GM12878 (cell line): Measurements from ENCODE around the gene FAM193A. TPM values are rescaled to one million over a fixed set of nuclear protein-coding genes. Genes with fewer than 3 reads are reported as not detected.

ENCODE experiments used
- BRCA1 ChIP-seq: IDR thresholded peaks from 2 replicates; pipeline ENCODE4 v1.6.1; 2011; ENCODE audit warnings: low read depth, low read length, improper control_type of control experiment
- CHD1 ChIP-seq: IDR thresholded peaks from 2 replicates; pipeline ENCODE4 v1.6.1; 2012; ENCODE audit warnings: low read depth, low read length, improper control_type of control experiment
- CREM ChIP-seq: IDR thresholded peaks from 2 replicates; pipeline ENCODE4 v1.6.1; 2014; ENCODE audit warnings: antibody characterized with exemption, low read depth
- CTCF ChIP-seq, 3 experiments: IDR thresholded peaks in 2 of 3; conservative IDR thresholded peaks in 1 of 3; 2 replicates each; pipeline ENCODE4 v1.5.1; 2011; ENCODE audit warnings: low read depth in 3 of 3, low read length in 3 of 3, mild to moderate bottlenecking in 3 of 3, control low read depth in 2 of 3, moderate library complexity in 2 of 3, inconsistent platforms in 1 of 3, mixed read lengths in 1 of 3; ENCODE audit not compliant: control insufficient read depth in 2 of 3, insufficient read depth in 1 of 3; ENCODE audit errors: extremely low read depth in 1 of 3
- DPF2 ChIP-seq: fragments of 450-650 bp; IDR thresholded peaks from 2 replicates; pipeline ENCODE4 v1.6.1; 2017; ENCODE audit warnings: mild to moderate bottlenecking
- E4F1 ChIP-seq: fragments of 450-650 bp; IDR thresholded peaks from 2 replicates; pipeline ENCODE4 v1.6.1; 2018; ENCODE audit warnings: borderline replicate concordance, mild to moderate bottlenecking; ENCODE audit not compliant: partially characterized antibody
- EGR1 ChIP-seq, 2 experiments: IDR thresholded peaks; 1 replicate in 1 of 2; 2 replicates in 1 of 2; pipeline ENCODE4 v1.6.1; 2011 to 2012; ENCODE audit warnings: low read depth in 2 of 2, low read length in 2 of 2, borderline replicate concordance in 1 of 2, mild to moderate bottlenecking in 1 of 2, moderate library complexity in 1 of 2
- EZH2 ChIP-seq: IDR thresholded peaks from 2 replicates; pipeline ENCODE4 v1.6.1; 2012; ENCODE audit warnings: low read depth, mild to moderate bottlenecking, control low read depth, inconsistent platforms, low read length, borderline replicate concordance; ENCODE audit not compliant: control insufficient read depth
- GABPA ChIP-seq: IDR thresholded peaks from 2 replicates; pipeline ENCODE4 v1.6.1; 2014; ENCODE audit warnings: antibody characterized with exemption, low read depth, mild to moderate bottlenecking, inconsistent platforms
- HDGF ChIP-seq: fragments of 450-650 bp; IDR thresholded peaks from 2 replicates; pipeline ENCODE4 v1.6.1; 2016; ENCODE audit warnings: antibody characterized with exemption
- IKZF2 ChIP-seq, 2 experiments: fragments of 450-650 bp; IDR thresholded peaks; 2 replicates each; pipeline ENCODE4 v1.6.1; 2017; ENCODE audit warnings: mild to moderate bottlenecking in 2 of 2, moderate library complexity in 2 of 2
- IRF4 ChIP-seq: IDR thresholded peaks from 2 replicates; pipeline ENCODE4 v1.6.1; 2011; ENCODE audit warnings: low read depth, low read length
- KAT2A ChIP-seq: conservative IDR thresholded peaks from 2 replicates; pipeline ENCODE4 v1.6.1; 2011; ENCODE audit warnings: low read depth, low read length; ENCODE audit not compliant: control insufficient read depth
- NR2C2 ChIP-seq: IDR thresholded peaks from 2 replicates; pipeline ENCODE4 v1.6.1; 2011; ENCODE audit warnings: borderline replicate concordance, low read depth; ENCODE audit not compliant: control insufficient read depth, insufficient read length
- POLR2AphosphoS5 ChIP-seq: IDR thresholded peaks from 2 replicates; pipeline ENCODE4 v1.6.1; 2011; ENCODE audit warnings: mild to moderate bottlenecking, low read length, inconsistent platforms
- RUNX3 ChIP-seq: IDR thresholded peaks from 2 replicates; pipeline ENCODE4 v1.6.1; 2012; ENCODE audit warnings: low read length, inconsistent platforms
- STAT3 ChIP-seq: IDR thresholded peaks from 2 replicates; pipeline ENCODE4 v1.6.1; 2011; ENCODE audit warnings: low read depth, low read length, improper control_type of control experiment
- TBL1XR1 ChIP-seq: IDR thresholded peaks from 2 replicates; pipeline ENCODE4 v1.6.1; 2012; ENCODE audit warnings: low read depth, low read length, improper control_type of control experiment
- YBX1 ChIP-seq: fragments of 450-650 bp; IDR thresholded peaks from 2 replicates; pipeline ENCODE4 v1.6.1; 2016; ENCODE audit warnings: antibody characterized with exemption
- YY1 ChIP-seq: IDR thresholded peaks from 2 replicates; pipeline ENCODE4 v1.6.1; 2011; ENCODE audit warnings: low read depth, mild to moderate bottlenecking, low read length
- ZNF24 ChIP-seq: fragments of 450-650 bp; IDR thresholded peaks from 2 replicates; pipeline ENCODE4 v1.6.1; 2017; ENCODE audit warnings: antibody characterized with exemption, mild to moderate bottlenecking
- ZNF274 ChIP-seq: IDR thresholded peaks from one replicate; pipeline ENCODE4 v1.8.0; 2011; ENCODE audit not compliant: insufficient read length, insufficient read depth
- polyA plus RNA-seq, 11 experiments: library from polyadenylated mRNA; depleted of rRNA in 4 of 11; unstranded in 6 of 11; stranded (reverse) in 5 of 11; fragments of >200 nt; fragmentation: Nextera tagmentation in 4 of 11; fragmentation: Illumina TruSeq in 1 of 11; extraction: Ambion mirVana in 4 of 11; extraction: Trizol in 1 of 11; gene quantifications; 1 replicate in 1 of 11; 2 replicates in 10 of 11; pipeline versions ENCODE4 v1.2.1 to v1.2.3, GENCODE V29; 2011 to 2016; ENCODE audit warnings: inconsistent platforms in 2 of 11, missing spikeins in 2 of 11, low read depth in 1 of 11
- total RNA-seq, 4 experiments: library from RNA; depleted of rRNA in 3 of 4; stranded (reverse); fragments of >200 nt in 3 of 4; fragmentation: Illumina TruSeq in 1 of 4; extraction: Trizol in 1 of 4; gene quantifications; 2 replicates each; pipeline versions ENCODE4 v1.2.1 to v1.2.3, GENCODE V29; 2013 to 2021
- TF ChIP-seq, protein P1 (sequence below): fragments of 450-650 bp; IDR thresholded peaks from 2 replicates; pipeline ENCODE4 v1.6.1; 2017; ENCODE audit warnings: mild to moderate bottlenecking, low read depth, inconsistent platforms; ENCODE audit not compliant: poor library complexity, severe bottlenecking

Gene FAM193A
- total and polyA plus RNA-seq, 10 of the 15 experiments (the other 5 are each of a cell fraction or from before 2014, with no cell fraction given) = 0.52 to 23.3 (median 7.4) TPM

DNA sequence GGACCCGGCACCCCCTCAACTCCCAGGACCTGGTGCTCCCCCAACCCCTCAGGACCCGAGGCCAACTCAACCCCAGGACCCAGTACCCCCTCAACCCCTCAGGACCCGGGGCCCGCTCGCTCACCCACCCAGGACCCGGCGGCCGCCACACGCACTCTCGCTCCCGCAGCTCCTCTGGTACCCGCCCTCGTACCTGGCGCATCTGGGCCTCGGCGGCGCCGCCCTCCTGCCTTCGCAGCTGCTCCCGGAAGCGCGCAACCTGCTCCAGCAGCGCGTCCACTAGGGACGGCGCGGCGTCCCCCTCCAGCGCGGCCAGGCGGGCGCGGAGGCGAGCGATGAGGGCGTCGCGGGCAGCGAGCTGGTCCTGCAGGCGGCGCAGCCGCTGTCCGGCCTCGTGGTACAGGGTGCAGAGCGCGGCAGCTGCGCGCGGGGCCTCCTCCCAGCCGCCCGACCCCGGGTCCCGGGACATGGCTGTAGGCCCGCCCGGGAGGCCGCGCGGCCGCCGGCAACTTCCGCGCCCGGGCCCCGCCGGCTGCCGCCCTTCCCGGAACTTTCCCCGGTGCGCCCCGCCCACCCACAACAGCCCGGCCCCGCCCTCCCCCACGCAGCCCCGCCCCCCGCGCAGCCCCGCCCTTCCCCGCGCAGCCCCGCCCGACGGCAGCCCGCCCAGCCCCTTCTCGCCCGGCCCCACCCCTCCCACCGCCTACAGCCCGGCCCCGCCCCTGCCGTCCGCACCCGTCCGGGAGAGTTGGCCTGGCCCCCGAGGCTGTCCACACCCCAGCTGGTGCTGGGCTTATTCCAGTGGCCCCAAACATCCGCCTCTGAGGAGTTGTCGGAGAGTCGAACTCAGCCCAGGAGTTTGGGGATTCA is 219.6 kb downstream of the FAM193A start, which contains the start of gene TNIP2 (continued):
- no peak for TF ChIP-seq E4F1
- TF ChIP-seq RUNX3 = no peak
- no peak for TF ChIP-seq CHD1
- no peak for TF ChIP-seq IRF4
- TF ChIP-seq GABPA = no peak
- peak; percentile 66; the same call in 1 of the 2 replicates for TF ChIP-seq POLR2AphosphoS5
- no peak for TF ChIP-seq IKZF2 (IDR thresholded peaks at IDR 0.05)
- TF ChIP-seq TBL1XR1 = no peak
- no peak for TF ChIP-seq ZNF274
- TF ChIP-seq NR2C2 = no peak
- TF ChIP-seq ZNF24 = 0 out of 2 replicates have a peak, but pooled peaks have one; percentile 23
- no peak for TF ChIP-seq YBX1
- no peak for TF ChIP-seq CREM
- TF ChIP-seq CTCF (IDR thresholded peaks at IDR 0.05 in 2 of 3, conservative IDR thresholded peaks at IDR 0.05 in 1 of 3; ENCODE audit: control insufficient read depth in 2 of 3, extremely low read depth in 1 of 3, insufficient read depth in 1 of 3, low read depth in 3 of 3, low read length in 3 of 3) = 0 out of 6 replicates have a peak, but pooled peaks of 2 of the 3 experiments have one; percentile 7 to 8
- no peak for TF ChIP-seq KAT2A
- TF ChIP-seq, protein P1, sequence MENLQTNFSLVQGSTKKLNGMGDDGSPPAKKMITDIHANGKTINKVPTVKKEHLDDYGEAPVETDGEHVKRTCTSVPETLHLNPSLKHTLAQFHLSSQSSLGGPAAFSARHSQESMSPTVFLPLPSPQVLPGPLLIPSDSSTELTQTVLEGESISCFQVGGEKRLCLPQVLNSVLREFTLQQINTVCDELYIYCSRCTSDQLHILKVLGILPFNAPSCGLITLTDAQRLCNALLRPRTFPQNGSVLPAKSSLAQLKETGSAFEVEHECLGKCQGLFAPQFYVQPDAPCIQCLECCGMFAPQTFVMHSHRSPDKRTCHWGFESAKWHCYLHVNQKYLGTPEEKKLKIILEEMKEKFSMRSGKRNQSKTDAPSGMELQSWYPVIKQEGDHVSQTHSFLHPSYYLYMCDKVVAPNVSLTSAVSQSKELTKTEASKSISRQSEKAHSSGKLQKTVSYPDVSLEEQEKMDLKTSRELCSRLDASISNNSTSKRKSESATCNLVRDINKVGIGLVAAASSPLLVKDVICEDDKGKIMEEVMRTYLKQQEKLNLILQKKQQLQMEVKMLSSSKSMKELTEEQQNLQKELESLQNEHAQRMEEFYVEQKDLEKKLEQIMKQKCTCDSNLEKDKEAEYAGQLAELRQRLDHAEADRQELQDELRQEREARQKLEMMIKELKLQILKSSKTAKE = no peak
- peak; percentile 85; the same call in 1 of the 2 replicates for TF ChIP-seq DPF2
- no peak for TF ChIP-seq BRCA1
- peak in 1 of 2 experiments; percentile 26; a peak in 1 of 3 replicates for TF ChIP-seq EGR1 (IDR thresholded peaks at IDR 0.05; ENCODE audit: borderline replicate concordance in 1 of 2, low read depth in 2 of 2, low read length in 2 of 2)
- TF ChIP-seq YY1 = 0 out of 2 replicates have a peak, but pooled peaks have one; percentile 17
- no peak for TF ChIP-seq STAT3
- no peak for TF ChIP-seq HDGF
- no peak for TF ChIP-seq EZH2
